Measurements from ENCODE around the gene LOXL3.

The LOXL3 gene

DNA sequence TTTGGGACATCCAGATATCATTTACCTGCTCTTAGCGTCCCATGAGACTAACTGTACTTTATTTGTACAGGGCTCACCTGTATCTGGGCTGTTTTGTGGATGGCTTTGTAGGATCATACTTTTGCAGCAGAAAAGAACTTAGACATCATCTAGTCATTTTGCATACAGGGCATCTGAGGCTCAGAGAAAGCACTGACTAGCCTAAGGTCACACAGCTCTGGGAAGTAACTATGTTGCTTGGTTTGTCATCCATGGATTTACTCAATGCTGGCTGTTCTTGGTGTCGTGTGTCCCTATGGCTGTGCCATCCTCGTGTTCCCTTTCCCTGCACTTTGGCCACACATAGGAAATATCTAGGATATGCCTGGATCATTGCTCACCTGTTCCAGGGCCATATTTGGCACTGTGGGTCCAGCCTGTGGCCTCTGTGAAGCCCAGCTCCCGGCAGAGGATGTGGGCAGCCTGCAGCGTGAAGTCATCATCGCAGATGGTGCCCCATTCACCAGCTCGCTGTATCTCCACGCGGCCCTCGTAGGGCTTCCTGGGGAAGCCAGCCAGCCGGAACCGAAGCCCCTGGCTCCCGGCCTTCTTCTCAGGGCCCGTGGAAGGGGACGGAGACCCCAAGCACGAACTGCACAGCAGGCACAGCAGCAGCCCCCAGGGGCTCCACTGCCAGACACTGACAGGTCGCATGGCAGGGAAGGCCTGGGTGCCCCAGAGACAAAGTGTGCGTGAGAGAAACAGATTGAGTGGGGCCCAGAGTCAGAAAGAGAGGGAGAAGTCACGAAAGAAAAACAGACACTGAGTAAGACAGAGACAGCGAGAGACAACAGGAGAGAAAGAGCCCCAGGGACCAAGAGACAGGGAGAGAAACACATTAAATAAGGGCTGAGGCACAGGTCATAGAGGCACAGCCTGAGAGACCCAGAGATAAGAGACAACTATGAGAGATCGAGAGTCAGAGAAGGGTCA lies 1.5 kb downstream of the LOXL3 start:
- DNase-seq (ENCODE audit: low read depth), result no peak

DNA sequence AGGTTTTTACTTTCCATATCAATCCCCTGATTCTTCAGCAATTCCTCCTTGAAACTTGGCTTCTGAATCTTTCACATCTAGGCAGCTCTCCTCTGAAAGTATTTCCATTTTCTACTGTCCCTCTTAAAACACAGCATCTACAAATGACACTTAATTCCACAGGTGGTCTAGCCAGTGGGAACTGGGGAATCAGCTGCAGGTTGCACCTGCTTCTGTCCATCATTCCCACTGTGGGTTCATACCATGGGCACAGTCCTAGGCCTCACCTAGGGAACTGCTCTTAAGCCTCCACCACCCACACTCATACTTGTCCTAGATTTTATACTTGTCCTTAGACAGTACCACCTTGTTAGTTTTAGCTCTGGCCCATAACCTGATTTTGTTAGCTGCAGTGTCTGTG lies 2.2 kb downstream of the LOXL3 start:
- no peak for DNase-seq (ENCODE audit: low read depth)

DNA sequence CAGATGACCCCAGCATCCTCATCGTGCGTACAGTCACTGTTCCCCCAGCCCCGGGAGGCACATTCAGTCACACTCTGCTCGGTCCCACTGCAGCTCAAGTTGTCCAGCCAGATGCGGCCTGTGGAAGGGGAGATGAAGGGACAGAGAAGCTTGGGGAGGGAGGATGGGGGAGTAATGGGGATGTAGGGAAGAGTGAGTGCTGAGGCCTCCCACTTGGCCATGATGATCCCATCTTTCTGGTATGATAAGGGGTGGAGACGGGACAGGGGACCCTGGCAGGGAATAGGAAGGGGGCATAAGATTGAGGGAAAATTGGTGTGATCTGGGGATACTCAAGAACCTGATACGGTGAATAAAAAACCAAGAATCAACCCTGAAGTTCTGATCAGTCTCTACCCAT lies 3.5 kb downstream of the LOXL3 start:
- DNase-seq (ENCODE audit: low read depth), result no peak

DNA sequence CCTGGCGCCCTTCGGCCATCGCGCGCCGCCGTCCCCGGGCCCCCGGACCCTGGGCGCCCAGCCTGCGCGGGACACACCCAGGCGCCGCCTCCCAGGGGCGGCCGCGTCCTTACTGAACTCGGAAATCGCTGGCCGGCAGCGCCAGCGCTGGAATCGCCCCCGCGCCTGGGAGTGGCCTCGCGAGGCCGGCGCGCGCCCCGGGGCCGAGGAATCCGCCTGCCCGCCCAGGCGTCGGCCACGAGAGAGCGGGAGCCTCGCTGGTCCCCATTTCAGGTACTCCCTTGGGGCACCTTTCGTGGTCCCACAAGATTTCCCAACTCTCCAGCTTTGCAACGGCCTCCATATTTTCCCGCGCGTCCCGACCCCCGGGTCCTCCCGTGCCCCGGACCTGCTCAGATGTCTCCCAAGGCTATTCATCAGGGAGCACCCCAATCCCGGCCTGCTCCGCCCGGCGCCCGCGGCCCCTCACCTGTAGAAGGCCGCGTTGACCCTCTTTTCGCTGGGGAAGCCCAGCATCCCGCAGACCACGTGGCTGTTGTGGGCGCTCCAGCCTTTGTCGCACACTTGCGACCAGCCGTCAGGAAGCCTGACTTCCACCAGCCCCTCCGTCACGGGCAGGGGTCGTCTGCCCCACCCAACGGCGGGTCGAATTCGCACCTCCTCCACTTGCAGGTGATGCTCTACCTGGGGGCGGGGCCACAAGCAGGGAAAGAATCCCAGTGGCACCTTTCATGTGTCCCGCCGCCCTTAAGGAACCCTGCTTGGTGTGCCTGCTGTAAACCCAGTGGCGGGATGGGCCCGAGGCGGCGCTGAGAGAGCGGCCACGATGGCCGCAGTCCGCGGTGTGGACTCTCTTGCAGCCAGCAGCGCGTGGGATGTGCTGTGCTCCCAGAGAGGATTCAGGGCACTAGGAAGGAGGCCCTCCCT lies 4.6 kb downstream of the LOXL3 start:
- DNase-seq (ENCODE audit: low read depth), result no peak

DNA sequence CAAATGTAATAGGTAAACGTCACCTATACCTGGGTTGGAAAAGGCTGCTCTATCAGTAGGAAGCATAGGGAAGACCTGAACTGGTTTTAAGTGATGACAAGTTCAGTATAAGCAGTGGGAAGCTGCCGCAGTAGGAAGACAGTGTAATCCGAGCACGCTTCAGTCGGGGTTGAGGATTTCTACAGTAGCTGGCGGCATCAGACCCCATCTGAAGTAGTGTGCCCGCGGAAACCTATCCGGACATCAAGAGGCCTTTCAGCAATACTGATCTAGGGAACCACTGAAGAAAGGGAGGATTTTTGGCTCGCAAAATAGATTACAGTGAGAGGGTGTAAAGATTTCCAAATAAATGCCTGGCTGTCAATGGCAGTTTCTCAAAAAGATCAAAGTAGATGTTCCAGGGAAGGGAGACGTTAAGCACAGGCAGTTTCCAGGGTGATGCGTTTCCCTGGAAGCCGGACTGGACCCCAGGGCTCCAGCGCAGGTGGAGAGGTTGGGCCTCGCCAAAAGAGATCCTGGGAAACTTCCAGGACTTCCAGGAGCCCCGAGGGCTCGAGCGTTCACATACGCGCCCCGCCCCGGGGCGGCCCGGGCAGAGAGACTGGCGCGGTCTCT lies 5.3 kb downstream of the LOXL3 start:
- DNase-seq (ENCODE audit: low read depth), result no peak

DNA sequence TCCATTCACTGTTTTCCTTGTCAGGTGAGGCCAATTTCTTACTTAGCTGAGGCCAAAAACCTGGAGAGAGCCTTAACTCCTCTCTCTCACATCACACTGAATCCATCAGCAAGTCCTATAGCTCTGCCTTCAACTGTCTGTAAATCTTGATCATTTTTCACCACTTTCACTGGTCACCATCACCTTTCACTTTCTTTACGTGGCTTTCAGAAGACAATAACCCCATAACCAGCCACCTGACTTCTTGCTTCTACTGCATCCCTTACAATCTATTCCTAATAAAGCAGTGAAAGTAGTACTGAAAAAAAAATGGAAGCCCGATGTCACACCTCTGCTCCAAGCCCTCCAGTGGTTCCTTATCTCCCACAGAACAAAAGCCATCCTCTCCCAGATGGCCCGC lies 7.7 kb downstream of the LOXL3 start:
- no peak for DNase-seq (ENCODE audit: low read depth)

DNA sequence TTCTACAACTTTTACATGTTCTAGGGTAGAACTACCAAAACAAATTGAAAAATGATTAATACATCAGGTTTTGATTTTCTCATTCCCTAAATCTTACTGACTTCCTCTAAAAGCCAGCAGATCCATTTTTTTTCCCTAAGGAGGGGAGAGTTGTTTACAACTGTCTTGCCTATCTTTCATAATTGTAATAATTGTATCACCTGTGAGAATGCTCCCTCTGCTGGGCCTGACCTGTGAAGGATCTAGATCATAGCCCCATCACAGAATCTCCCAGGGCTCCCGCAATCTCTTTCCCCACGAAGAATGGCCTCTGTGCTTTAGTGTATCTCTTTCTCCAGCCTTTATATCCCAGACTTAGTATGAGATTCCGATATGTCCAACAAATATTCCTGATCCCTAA lies 9.1 kb downstream of the LOXL3 start:
- no peak for DNase-seq (ENCODE audit: low read depth)

DNA sequence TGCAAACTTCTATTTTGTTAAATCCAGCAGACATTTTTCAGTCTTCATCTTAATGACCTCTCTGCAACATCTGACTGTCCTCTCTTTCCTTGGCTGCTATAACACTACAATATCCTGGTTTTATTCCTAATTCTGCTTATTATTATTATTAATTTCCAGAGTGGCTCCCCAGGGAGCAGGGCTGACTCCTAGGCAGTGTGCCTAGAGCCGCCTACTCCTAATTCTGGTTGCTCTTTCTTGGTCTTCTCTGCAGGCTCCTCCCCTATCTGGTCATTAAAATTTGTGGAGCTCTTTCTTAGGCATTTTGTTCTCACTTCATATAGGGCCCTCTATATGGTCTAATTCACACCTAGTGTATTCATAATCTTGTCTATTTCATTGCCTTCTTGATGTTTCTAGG lies 10.8 kb downstream of the LOXL3 start:
- DNase-seq (ENCODE audit: low read depth), result no peak

DNA sequence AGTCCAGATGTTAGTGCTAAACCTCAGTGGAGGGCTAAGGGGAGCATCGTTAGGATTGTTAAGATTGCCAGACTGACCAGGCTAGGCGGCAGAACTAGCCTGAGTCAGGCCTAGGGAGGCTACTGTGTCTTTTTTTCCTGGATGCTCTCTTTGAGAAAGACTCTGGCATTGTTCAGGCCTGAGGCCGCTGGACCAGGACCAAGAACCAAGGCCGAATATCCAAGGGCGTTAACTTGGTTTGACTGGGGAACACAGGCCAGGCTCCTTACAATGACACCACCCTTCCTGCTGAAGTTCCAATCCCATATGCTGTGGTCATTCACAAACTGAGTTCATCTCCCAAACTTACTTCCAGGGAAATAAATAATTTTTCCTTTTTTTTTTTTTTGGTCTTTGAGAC lies 13.5 kb downstream of the LOXL3 start:
- no peak for DNase-seq (ENCODE audit: low read depth)

DNA sequence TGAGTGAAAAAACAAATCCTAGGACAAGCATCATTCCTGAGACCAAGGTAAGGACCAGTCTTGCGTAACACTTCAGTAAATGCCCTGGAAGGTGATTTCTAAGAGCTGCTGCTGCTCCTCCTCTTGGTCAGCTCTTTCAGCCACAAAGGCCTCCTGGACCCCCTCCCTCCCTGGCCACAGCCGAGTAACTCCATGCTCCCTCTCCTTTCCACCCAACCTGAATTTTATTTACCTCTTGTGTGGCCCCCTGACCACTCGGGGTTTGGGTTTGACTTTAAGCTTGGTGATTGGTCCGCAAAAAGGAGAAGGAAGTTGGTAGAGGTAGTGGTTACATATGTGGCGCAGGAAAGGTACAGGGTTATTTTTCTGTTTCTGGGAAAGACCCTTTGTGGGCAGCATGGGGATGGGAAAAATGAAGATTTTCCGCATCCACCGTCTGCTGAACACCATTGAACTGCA lies 14.8 kb downstream of the LOXL3 start:
- no peak for DNase-seq (ENCODE audit: low read depth)

DNA sequence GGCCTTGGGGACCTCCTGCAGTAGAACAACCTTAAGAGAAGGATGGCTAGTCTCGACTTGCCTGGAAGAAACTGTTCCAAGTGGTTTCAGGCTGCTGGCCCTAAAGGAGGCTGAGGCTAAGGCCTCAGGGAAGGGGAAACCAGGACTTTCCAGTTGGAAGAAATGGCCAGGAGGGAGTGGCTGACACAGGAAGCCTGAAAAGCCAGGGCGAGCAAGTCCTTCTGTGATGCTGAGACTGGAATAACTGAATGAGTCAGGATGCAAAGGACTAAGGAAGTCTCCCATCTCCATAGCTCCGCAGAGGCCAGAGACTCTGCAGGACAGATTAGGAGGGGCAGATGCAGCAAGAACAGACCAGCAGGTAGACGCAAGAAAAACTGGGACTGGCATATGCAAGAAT lies 16.6 kb downstream of the LOXL3 start:
- DNase-seq (ENCODE audit: low read depth), result no peak

DNA sequence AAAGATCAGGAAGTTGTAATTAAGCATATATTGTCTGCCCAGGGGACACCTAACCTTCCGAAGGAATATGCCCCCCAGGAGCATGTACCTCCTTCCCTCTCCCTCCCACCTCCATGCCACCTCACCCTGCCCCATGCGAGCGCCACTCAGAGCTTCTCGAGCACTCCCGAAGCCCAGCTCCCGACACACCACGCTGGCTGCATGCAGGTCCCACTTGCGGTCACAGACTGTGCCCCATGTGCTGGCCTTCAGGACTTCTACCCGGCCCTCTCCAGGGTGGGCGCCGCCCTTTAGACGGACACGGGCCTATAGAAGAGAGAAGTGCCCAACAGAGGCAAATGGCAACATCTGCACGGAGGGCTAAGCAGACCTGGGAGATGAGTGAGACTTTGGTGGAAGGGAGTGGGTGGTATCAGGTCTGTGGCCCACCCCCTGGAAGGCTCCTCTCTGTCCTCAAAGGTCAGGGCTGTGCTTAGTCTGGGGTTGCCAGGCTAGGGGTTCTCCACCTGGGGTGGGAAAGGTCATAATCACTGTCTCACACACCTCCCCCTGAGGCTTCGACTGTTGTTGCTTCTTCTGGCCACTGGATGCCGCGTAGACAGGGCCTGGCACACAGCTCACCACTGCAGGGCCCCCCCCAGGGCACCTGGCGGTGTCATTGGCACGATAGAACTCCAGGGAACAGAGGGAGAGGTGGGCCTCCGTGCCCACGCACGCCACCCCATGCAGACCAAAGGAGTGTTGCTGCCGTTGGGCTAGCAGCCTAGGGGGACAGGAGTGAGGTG lies 17.4 kb downstream of the LOXL3 start:
- DNase-seq (ENCODE audit: low read depth), result no peak

DNA sequence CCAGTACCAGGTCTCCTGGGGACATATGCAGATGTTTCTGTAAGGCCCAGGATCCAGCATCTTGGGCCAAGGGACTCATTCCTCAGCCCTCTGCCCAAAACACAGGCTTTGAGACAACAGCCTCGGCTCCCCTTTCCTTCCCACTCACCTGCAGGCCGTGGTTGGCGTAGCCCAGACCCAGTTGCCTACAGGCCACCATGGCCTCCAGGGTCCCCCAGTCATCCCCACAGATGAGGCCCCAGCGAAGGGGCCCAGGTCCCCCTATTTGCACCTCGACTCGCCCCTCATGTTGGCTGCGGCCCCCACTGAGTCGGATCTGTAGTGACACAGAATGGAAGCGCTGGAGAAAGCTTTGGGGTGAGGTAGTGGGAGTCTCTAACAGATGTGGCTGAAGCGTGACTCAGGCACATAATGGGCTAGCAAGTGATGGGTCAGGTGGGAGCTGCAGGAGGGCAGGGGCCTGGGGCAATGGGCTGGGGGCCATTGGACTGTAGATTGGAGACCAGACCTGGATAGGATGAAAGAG lies 18.2 kb downstream of the LOXL3 start:
- DNase-seq (ENCODE audit: low read depth), result no peak

DNA sequence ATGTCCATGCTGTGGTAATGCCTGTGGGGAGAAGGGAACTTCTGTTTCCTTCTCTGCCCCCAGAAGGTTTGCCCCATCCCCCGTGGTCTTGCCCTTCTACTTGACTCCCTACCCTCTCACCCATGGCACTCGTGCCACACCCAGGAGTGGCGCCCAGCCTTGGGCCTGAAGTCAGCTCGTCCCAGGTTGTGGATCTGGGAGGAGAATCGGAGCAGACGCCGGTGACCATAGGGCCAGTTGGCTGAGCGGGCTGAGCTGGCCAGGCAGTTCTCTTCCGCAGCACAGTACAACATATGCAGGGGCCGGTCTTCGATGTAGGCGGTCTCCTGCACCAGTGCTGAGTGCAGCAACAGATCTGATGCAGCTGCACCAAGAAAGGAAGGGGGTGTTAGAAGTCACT lies 19.3 kb downstream of the LOXL3 start:
- DNase-seq (ENCODE audit: low read depth), result no peak

DNA sequence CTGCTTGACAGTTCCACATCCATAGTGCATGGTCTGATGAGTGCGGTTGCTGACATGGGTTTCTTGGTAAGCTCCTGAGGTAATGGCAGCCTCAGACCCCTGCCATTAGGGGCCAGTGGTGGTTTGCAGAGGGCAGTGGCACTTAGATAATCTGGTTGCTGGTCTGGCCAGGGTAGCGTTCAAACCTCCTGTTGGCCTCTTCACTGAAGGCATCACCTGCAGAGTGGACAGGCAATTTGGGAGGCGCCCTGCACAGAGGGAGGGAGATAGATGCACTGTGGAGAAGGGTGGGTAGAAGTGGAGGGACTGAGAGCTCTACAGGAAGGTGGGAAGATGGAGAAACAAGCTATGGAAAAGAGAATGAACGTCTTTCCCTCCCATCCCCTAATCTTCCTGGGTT lies 20.3 kb downstream of the LOXL3 start:
- DNase-seq (ENCODE audit: low read depth), result no peak

DNA sequence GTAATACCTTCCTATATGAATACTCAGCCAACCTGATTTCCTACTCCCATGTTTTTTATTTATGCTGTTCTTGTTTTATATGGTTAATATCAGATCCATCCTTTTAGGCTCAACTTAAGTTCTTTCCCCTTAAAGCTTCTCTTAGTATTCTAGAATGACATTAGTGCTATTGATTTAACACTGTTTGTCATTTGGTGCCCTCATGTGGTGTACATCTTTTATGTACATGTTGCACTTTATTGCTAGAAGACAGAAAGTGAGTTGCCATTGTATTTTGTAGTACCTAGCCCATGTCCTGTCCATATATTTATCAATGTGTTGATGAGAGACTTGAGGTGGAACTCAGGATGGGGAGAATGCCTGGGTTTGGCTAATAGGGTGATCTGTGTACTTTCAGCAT lies 21.5 kb downstream of the LOXL3 start:
- no peak for DNase-seq (ENCODE audit: low read depth)

DNA sequence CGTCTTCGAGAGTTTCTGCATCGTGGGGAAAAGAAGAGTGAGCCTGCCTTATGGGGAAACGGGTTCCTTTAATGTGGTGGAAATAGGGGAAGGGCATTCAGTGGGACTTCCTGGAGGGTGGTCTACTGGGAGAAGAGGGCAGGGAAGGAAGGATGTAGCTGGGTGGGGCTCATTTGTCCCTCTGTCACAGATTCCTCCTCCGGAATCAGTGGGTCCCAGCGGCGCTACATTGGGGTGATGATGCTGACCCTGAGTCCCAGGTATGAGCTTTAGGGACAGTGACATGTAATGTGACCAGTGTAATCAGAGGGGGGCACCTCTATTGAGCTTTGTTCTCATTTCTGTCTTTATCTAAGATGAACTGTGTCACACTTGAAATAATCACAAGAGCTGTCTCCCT lies 22.1 kb downstream of the LOXL3 start:
- DNase-seq (ENCODE audit: low read depth), result no peak

DNA sequence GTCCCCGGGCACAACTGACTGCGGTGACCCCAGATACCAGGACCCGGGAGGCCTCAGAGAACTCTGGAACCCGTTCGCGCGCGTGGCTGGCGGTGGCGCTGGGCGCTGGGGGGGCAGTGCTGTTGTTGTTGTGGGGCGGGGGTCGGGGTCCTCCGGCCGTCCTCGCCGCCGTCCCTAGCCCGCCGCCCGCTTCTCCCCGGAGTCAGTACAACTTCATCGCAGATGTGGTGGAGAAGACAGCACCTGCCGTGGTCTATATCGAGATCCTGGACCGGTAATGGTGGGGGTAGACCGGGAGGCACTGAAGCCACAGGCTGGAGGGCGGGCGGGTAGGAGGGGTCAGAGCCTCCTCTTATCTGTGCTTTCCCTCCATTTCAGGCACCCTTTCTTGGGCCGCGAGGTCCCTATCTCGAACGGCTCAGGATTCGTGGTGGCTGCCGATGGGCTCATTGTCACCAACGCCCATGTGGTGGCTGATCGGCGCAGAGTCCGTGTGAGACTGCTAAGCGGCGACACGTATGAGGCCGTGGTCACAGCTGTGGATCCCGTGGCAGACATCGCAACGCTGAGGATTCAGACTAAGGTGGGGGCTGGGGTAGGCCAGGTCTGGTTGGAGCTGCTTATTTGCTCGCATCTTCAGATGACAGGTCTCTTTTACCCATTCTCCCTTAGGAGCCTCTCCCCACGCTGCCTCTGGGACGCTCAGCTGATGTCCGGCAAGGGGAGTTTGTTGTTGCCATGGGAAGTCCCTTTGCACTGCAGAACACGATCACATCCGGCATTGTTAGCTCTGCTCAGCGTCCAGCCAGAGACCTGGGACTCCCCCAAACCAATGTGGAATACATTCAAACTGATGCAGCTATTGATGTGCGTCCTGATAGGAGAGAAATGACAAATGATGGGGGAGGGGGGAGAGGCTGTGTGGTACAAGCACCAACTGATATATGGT lies 23.2 kb downstream of the LOXL3 start:
- DNase-seq (ENCODE audit: low read depth), result no peak

DNA sequence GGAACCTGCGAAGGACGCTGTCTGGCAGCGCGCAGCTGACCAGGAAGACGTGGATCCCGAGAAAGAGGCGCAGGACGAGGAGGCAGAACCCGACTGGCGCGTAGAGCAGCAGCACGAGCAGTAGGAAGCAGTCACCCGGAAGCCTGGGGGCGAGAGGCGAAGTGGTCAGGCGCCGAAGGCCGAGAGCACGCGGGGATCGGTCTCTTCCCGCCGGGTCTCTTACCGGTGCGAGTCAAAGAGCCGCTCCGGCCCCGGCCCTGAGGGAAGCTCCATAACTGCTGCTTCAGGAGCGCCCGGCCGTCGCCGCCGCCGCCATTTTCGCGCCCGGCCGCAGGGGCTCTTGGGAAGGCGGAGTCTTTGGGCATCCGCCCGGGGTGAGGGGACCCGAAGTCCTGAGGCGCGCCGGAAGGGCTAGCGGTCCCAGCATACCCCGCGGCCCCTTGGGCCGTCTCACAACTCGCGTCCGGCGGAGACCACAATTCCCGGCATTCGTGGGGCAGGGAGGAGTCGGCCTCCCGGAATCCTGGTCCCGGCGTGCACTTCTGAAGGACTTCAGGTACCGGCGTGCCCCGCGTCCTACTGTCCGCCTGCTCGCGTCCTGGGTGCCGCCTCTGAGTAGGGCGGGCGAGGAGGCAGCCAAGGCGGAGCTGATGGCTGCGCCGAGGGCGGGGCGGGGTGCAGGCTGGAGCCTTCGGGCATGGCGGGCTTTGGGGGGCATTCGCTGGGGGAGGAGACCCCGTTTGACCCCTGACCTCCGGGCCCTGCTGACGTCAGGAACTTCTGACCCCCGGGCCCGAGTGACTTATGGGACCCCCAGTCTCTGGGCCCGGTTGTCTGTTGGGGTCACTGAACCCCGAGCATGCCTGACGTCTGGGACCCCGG lies 24.1 kb downstream of the LOXL3 start, which contains the start of the genes AUP1 and HTRA2:
TSS of gene AUP1 (minus strand) at position 350 of the 882 bp plus-strand sequence. CDS start at position 273, 77 bp downstream.
TSS of gene HTRA2 (plus strand) at position 577 of the 882 bp plus-strand sequence. CDS start at position 651, 74 bp downstream.
- peak; percentile 75 for DNase-seq (ENCODE audit: low read depth)

Data from stimulated activated CD8-positive, alpha-beta memory T cell treated with anti-CD3 and anti-CD28 coated beads, Interleukin-15, amount 100 ng/mL, for 24 hours (primary cell).